ENCODE data around the gene PRIMA1.

DNA sequence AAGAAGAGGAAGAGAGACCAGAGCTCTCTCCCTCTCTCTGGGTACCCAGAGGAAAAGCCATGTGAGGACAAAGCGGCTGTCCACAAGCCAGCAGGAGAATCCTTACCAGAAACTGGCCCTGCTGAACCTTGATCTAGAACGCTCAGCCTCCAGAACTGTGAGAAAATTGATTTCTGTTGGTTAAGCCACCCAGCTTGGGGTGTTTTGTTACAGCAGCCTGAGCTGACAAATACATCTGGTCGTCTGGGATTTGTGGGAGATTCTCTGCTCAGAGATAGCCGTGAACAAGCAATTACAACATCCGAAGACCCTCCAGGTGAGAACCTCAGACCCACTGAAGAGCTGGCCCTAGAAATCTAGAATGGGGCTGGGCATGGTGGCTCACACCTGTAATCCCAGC is 6.5 kb upstream of the PRIMA1 start:
- TF ChIP-seq POLR2AphosphoS5 (IDR thresholded peaks at IDR 0.05; ENCODE audit: borderline replicate concordance, low read depth, low read length): no peak
- no peak for TF ChIP-seq EZH2 (IDR thresholded peaks at IDR 0.05)
- no peak for TF ChIP-seq FOXP2 (optimal IDR thresholded peaks at IDR 0.05; ENCODE audit: control extremely low read depth, extremely low read length, insufficient read depth)
